ENCODE measurements around the gene ADD2.
A peak's percentile ranks its signal among the peaks of the same experiment; 100 is the strongest.

The ADD2 gene

GRCh38 chr2:70716131-70716743 lies 51.8 kb downstream of the ADD2 start:
- Mint-ChIP-seq H3K4me1 (peaks cover 5 to 7% of the 10 kb centered on the region in 2 donors), H3K27ac (no peak overlapping the region), H3K36me3 (peaks cover 0 to 9% of the 10 kb centered on the region in 2 donors), H3K9me3 (no peaks in the 10 kb centered on the region), H3K4me3 (no peak overlapping the region), H3K27me3 (no peaks in the 10 kb centered on the region)
- ATAC-seq (replicated peaks) (no peak), DNase-seq (no peak)

GRCh38 chr2:70715071-70715985 lies 52.7 kb downstream of the ADD2 start:
- Mint-ChIP-seq H3K4me1 (peaks cover 5 to 7% of the 10 kb centered on the region in 2 donors), H3K36me3 (peaks cover 0 to 9% of the 10 kb centered on the region in 2 donors), H3K9me3 (no peaks in the 10 kb centered on the region), H3K27me3 (no peaks in the 10 kb centered on the region), H3K27ac (no peak overlapping the region), H3K4me3 (no peak overlapping the region)
- ATAC-seq (replicated peaks), result no peak
- no peak for DNase-seq

GRCh38 chr2:70714141-70714905 lies 53.7 kb downstream of the ADD2 start:
- no peak for ATAC-seq (replicated peaks)
- H3K9me3 Mint-ChIP-seq, result no peaks in the 10 kb centered on the region
- H3K27ac Mint-ChIP-seq, result no peak overlapping the region
- peaks cover 0 to 9% of the 10 kb centered on the region in 2 donors for H3K36me3 Mint-ChIP-seq
- no peaks in the 10 kb centered on the region for H3K27me3 Mint-ChIP-seq
- no peak overlapping the region for H3K4me3 Mint-ChIP-seq
- DNase-seq, result no peak
- H3K4me1 Mint-ChIP-seq, result peaks cover 8 to 11% of the 10 kb centered on the region in 2 donors

GRCh38 chr2:70712916-70713315 lies 55.1 kb downstream of the ADD2 start:
- Mint-ChIP-seq H3K27me3 (no peaks in the 10 kb centered on the region), H3K4me3 (no peak overlapping the region), H3K9me3 (peaks cover 0 to 2% of the 10 kb centered on the region in 2 donors), H3K4me1 (peaks cover 14 to 23% of the 10 kb centered on the region in 2 donors), H3K27ac (no peak overlapping the region), H3K36me3 (peaks cover 4 to 13% of the 10 kb centered on the region in 2 donors)
- ATAC-seq (replicated peaks) (no peak), DNase-seq (no peak)

GRCh38 chr2:70711191-70711590 lies 56.8 kb downstream of the ADD2 start:
- DNase-seq (no peak), ATAC-seq (replicated peaks) (no peak)
- no peak overlapping the region for H3K27ac Mint-ChIP-seq
- peaks cover 0 to 2% of the 10 kb centered on the region in 2 donors for H3K9me3 Mint-ChIP-seq
- peaks cover 11 to 23% of the 10 kb centered on the region in 2 donors for H3K4me1 Mint-ChIP-seq
- no peak overlapping the region for H3K4me3 Mint-ChIP-seq
- H3K27me3 Mint-ChIP-seq, result no peaks in the 10 kb centered on the region
- H3K36me3 Mint-ChIP-seq, result peaks cover 6 to 17% of the 10 kb centered on the region in 2 donors

- peaks cover 0 to 2% of the 10 kb centered on the region in 2 donors for H3K9me3 Mint-ChIP-seq
- peaks cover 9 to 23% of the 10 kb centered on the region in 2 donors for H3K4me1 Mint-ChIP-seq
- no peak overlapping the region for H3K27ac Mint-ChIP-seq
- H3K4me3 Mint-ChIP-seq, result no peak overlapping the region
- no peaks in the 10 kb centered on the region for H3K27me3 Mint-ChIP-seq
- no peak for DNase-seq
- ATAC-seq (replicated peaks), result no peak
- H3K36me3 Mint-ChIP-seq, result peaks cover 12 to 25% of the 10 kb centered on the region in 2 donors
Measured at GRCh38 chr2:70710038-70710690, 57.8 kb downstream of the ADD2 start.

GRCh38 chr2:70709275-70710037 lies 58.5 kb downstream of the ADD2 start:
- peak; percentile 33 to 45 for ATAC-seq (replicated peaks)
- Mint-ChIP-seq H3K9me3 (peaks cover 0 to 2% of the 10 kb centered on the region in 2 donors), H3K4me3 (peak overlapping the region in 1 of 2 donors; percentile 9), H3K27ac (no peak overlapping the region), H3K4me1 (peaks cover 10 to 18% of the 10 kb centered on the region in 2 donors), H3K27me3 (no peaks in the 10 kb centered on the region), H3K36me3 (peaks cover 13 to 25% of the 10 kb centered on the region in 2 donors)
- no peak for DNase-seq

- Mint-ChIP-seq H3K27me3 (no peaks in the 10 kb centered on the region), H3K36me3 (peaks cover 16 to 25% of the 10 kb centered on the region in 2 donors), H3K4me3 (peak overlapping the region in 1 of 2 donors; percentile 54), H3K9me3 (peaks cover 0 to 2% of the 10 kb centered on the region in 2 donors), H3K27ac (peak overlapping the region; percentile 94), H3K4me1 (peaks cover 10 to 18% of the 10 kb centered on the region in 2 donors)
- ATAC-seq (replicated peaks), result peak; percentile 89 to 91
- DNase-seq, result peak; percentile 37
Measured at GRCh38 chr2:70708376-70709199, 59.4 kb downstream of the ADD2 start.

- no peak overlapping the region for H3K4me3 Mint-ChIP-seq
- no peaks in the 10 kb centered on the region for H3K27me3 Mint-ChIP-seq
- H3K27ac Mint-ChIP-seq, result no peak overlapping the region
Measured at GRCh38 chr2:70707706-70708105, 60.3 kb downstream of the ADD2 start.

GRCh38 chr2:70706026-70706795 lies 61.8 kb downstream of the ADD2 start:
- Mint-ChIP-seq H3K27ac (no peak overlapping the region), H3K9me3 (peaks cover 0 to 2% of the 10 kb centered on the region in 2 donors), H3K4me3 (no peak overlapping the region), H3K27me3 (no peaks in the 10 kb centered on the region), H3K4me1 (peaks cover 10 to 18% of the 10 kb centered on the region in 2 donors), H3K36me3 (peaks cover 16 to 19% of the 10 kb centered on the region in 2 donors)
- DNase-seq, result no peak
- ATAC-seq (replicated peaks), result no peak

More at GRCh38 chr2:70707706-70708105, 60.3 kb downstream of the ADD2 start:
- Mint-ChIP-seq H3K36me3 (peaks cover 16 to 25% of the 10 kb centered on the region in 2 donors), H3K4me1 (peaks cover 10 to 18% of the 10 kb centered on the region in 2 donors), H3K9me3 (peaks cover 0 to 2% of the 10 kb centered on the region in 2 donors)
- no peak for DNase-seq
- ATAC-seq (replicated peaks), result no peak

GRCh38 chr2:70705160-70705850 lies 62.7 kb downstream of the ADD2 start:
- Mint-ChIP-seq H3K27ac (no peak overlapping the region), H3K36me3 (peaks cover 16 to 19% of the 10 kb centered on the region in 2 donors)
- ATAC-seq (replicated peaks), result no peak

More at GRCh38 chr2:70705160-70705850, 62.7 kb downstream of the ADD2 start:
- Mint-ChIP-seq H3K9me3 (peaks cover 0 to 2% of the 10 kb centered on the region in 2 donors), H3K4me1 (peaks cover 10 to 18% of the 10 kb centered on the region in 2 donors), H3K4me3 (no peak overlapping the region), H3K27me3 (no peaks in the 10 kb centered on the region)
- DNase-seq, result no peak
